Measurements from ENCODE around the gene KIT.

DNA sequence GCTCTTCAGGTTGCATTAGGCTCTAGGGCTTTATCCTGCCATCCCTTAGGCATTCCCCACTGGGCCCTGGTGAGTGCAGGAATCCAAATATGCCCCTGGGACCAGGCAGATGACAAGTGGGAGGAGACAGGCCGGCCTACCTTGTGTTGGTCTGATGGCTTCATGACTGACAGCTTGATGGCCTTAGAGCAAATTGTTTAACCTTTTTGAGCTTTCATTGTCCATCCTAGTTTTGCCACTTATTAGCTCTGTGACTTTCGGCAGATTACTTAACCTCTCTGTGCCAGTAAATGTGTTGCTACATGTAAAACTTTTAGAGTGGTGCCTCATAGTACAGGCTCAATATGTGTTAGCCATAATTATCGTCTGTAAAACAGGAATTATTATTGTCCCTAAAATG, 4.4 kb downstream of the KIT start:
- TF ChIP-seq POLR2A (IDR thresholded peaks at IDR 0.05) (no peak), POLR2AphosphoS5 (IDR thresholded peaks at IDR 0.05) (no peak)
